Sigmoid colon (tissue), 7 donors: ENCODE measurements around the gene URGCP. TPM values are rescaled to one million over a fixed set of nuclear protein-coding genes. Genes with fewer than 3 reads are reported as not detected.

Source experiments
- DNase-seq: peaks from one replicate; pipeline ENCODE4 v3.0.0-alpha.2; 2019
- H3K27ac ChIP-seq, 4 donors: fragments of 200-600 bp; sonication (generic); one replicate each; pipeline ENCODE4 v1.5.1; 2016 to 2019; ENCODE audit warnings: mild to moderate bottlenecking in 1 of 4
- H3K27me3 ChIP-seq, 3 donors: fragments of 200-600 bp; sonication (generic); one replicate each; pipeline ENCODE4 v1.5.1; 2019; ENCODE audit warnings: mild to moderate bottlenecking in 1 of 3
- H3K36me3 ChIP-seq, 4 donors: fragments of 200-600 bp; sonication (generic); one replicate each; pipeline ENCODE4 v1.5.1; 2016 to 2019
- H3K4me1 ChIP-seq, 4 donors: fragments of 200-600 bp; sonication (generic); one replicate each; pipeline ENCODE4 v1.5.1; 2017 to 2019
- H3K4me3 ChIP-seq, 4 donors: fragments of 200-600 bp; sonication (generic); one replicate each; pipeline ENCODE4 v1.5.1; 2017 to 2019; ENCODE audit warnings: mild to moderate bottlenecking in 2 of 4, moderate library complexity in 1 of 4
- H3K9me3 ChIP-seq, 4 donors: fragments of 200-600 bp in 3 of 4; sonication (generic) in 3 of 4; one replicate each; pipeline versions ENCODE4 v1.5.1 to v1.6.1; 2013 to 2019
- CTCF ChIP-seq, 4 experiments: fragments of 450-650 bp in 3 of 4; fragments of 200-600 bp in 1 of 4; IDR thresholded peaks; one replicate each; pipeline ENCODE4 v1.5.1; 2016 to 2019; ENCODE audit warnings: antibody characterized with exemption in 4 of 4, mild to moderate bottlenecking in 3 of 4, moderate library complexity in 2 of 4
- EP300 ChIP-seq, 4 donors: sonication (generic); formaldehyde crosslinking; IDR thresholded peaks; one replicate each; pipeline ENCODE4 v1.6.1; 2017; ENCODE audit warnings: antibody characterized with exemption in 4 of 4
- POLR2A ChIP-seq, 2 donors: fragments of 450-650 bp; IDR thresholded peaks; one replicate each; pipeline ENCODE4 v1.6.1; 2016; ENCODE audit warnings: antibody characterized with exemption in 2 of 2, mild to moderate bottlenecking in 2 of 2, moderate library complexity in 2 of 2
- POLR2AphosphoS5 ChIP-seq, 4 donors: sonication (generic); formaldehyde crosslinking; IDR thresholded peaks; one replicate each; pipeline ENCODE4 v1.6.1; 2017; ENCODE audit warnings: antibody characterized with exemption in 4 of 4
- WGBS, 2 donors: extraction: QIAGEN DNeasy Blood & Tissue Kit; methylation state at CpG; one replicate each; pipeline ENCODE4 v1.1.7; 2013; 5-methylcytosine and 5-hydroxymethylcytosine counted together
- intact Hi-C: fragments of 100-400 bp; cut with DNase I; formaldehyde crosslinking; loops from one replicate; pipeline ENCODE4 v1.15.1; 2023
- polyA plus RNA-seq, 3 donors: library from polyadenylated mRNA; stranded (reverse); fragments of 200-250 nt; gene quantifications; one replicate each; pipeline ENCODE4 v1.2.3, GENCODE V29; 2013
- total RNA-seq, 4 donors: library from RNA; depleted of rRNA; stranded (reverse); fragments of >200 nt; gene quantifications; one replicate each; pipeline ENCODE4 v1.1.0, GENCODE V29; 2016
- donor health status: healthy with polysubstance abuse.
- donor health status: Bipolar disorder and iron deficiency.
- donor health status: healthy.

URGCP gene
- total and polyA plus RNA-seq, 7 donors: 18.0 to 32.7 (median 21.5) TPM

GRCh38 chr7:43868181-43868580 is 38.2 kb downstream of the URGCP start:
- Histone ChIP-seq H3K27me3 (no peaks in the 10 kb centered on the region), H3K4me3 (peak overlapping the region in 3 of 4 donors; percentile 83 to 99 (median 97)), H3K27ac (peak overlapping the region; percentile 87 to 94 (median 92)), H3K36me3 (peaks cover 0 to 21% (median 7%) of the 10 kb centered on the region in 4 donors), H3K9me3 (no peaks in the 10 kb centered on the region), H3K4me1 (peaks cover 0 to 31% (median 23%) of the 10 kb centered on the region in 4 donors)
- intact Hi-C loops: no loop called here
- WGBS, 2 donors: 35 to 63% methylated on average over 7 of the region's 7 CpGs
- TF ChIP-seq POLR2A (IDR thresholded peaks at IDR 0.05) (no peak), CTCF (IDR thresholded peaks at IDR 0.05) (no peak), EP300 (IDR thresholded peaks at IDR 0.05) (no peak), POLR2AphosphoS5 (IDR thresholded peaks at IDR 0.05) (no peak)
- no peak for DNase-seq

GRCh38 chr7:43865277-43865676 is 41.1 kb downstream of the URGCP start:
- WGBS, 2 donors: 95 to 97% methylated on average over 3 of the region's 3 CpGs
- no peak for TF ChIP-seq CTCF (IDR thresholded peaks at IDR 0.05)
- no peak for TF ChIP-seq POLR2AphosphoS5 (IDR thresholded peaks at IDR 0.05)
- TF ChIP-seq EP300 (IDR thresholded peaks at IDR 0.05): no peak
- no peak for TF ChIP-seq POLR2A (IDR thresholded peaks at IDR 0.05)
- Histone ChIP-seq H3K36me3 (peaks cover 0 to 21% (median 7%) of the 10 kb centered on the region in 4 donors), H3K9me3 (no peaks in the 10 kb centered on the region), H3K27ac (no peak overlapping the region), H3K4me1 (peaks cover 0 to 18% (median 15%) of the 10 kb centered on the region in 4 donors), H3K4me3 (no peak overlapping the region), H3K27me3 (no peaks in the 10 kb centered on the region)
- intact Hi-C loops: no loop called here
- DNase-seq: no peak

- TF ChIP-seq POLR2AphosphoS5 (IDR thresholded peaks at IDR 0.05): no peak
- no peak for TF ChIP-seq CTCF (IDR thresholded peaks at IDR 0.05)
- TF ChIP-seq EP300 (IDR thresholded peaks at IDR 0.05): no peak
- TF ChIP-seq POLR2A (IDR thresholded peaks at IDR 0.05): no peak
- DNase-seq: no peak
- H3K36me3 ChIP-seq: peaks cover 0 to 21% (median 7%) of the 10 kb centered on the region in 4 donors
- no peaks in the 10 kb centered on the region for H3K27me3 ChIP-seq
- WGBS, 2 donors: 94 to 98% methylated on average over 8 of the region's 8 CpGs
- intact Hi-C loops: no loop called here
- H3K27ac ChIP-seq: no peak overlapping the region
- no peak overlapping the region for H3K4me3 ChIP-seq
- H3K9me3 ChIP-seq: no peaks in the 10 kb centered on the region
- peaks cover 0 to 11% (median 9%) of the 10 kb centered on the region in 4 donors for H3K4me1 ChIP-seq
These were observed 42.3 kb downstream of the URGCP start for GRCh38 chr7:43864126-43864525.

- Histone ChIP-seq H3K36me3 (no peaks in the 10 kb centered on the region), H3K9me3 (no peaks in the 10 kb centered on the region), H3K27me3 (no peaks in the 10 kb centered on the region), H3K4me3 (no peak overlapping the region), H3K27ac (no peak overlapping the region), H3K4me1 (no peaks in the 10 kb centered on the region)
- 79 to 87% methylated on average over 1 of the region's 1 CpG for WGBS, 2 donors
- intact Hi-C loops: no loop called here
- no peak for DNase-seq
- TF ChIP-seq POLR2A (IDR thresholded peaks at IDR 0.05) (no peak), CTCF (IDR thresholded peaks at IDR 0.05) (no peak), POLR2AphosphoS5 (IDR thresholded peaks at IDR 0.05) (no peak), EP300 (IDR thresholded peaks at IDR 0.05) (no peak)
These were observed 49.4 kb downstream of the URGCP start for GRCh38 chr7:43856996-43857395.

- DNase-seq: no peak
- Histone ChIP-seq H3K36me3 (no peaks in the 10 kb centered on the region), H3K4me3 (no peak overlapping the region), H3K4me1 (no peaks in the 10 kb centered on the region), H3K9me3 (no peaks in the 10 kb centered on the region), H3K27me3 (no peaks in the 10 kb centered on the region), H3K27ac (no peak overlapping the region)
- intact Hi-C loops: no loop called here
- 93 to 96% methylated on average over 4 of the region's 4 CpGs for WGBS, 2 donors
- TF ChIP-seq POLR2A (IDR thresholded peaks at IDR 0.05) (no peak), CTCF (IDR thresholded peaks at IDR 0.05) (no peak), POLR2AphosphoS5 (IDR thresholded peaks at IDR 0.05) (no peak), EP300 (IDR thresholded peaks at IDR 0.05) (no peak)
These were observed 50.1 kb downstream of the URGCP start for GRCh38 chr7:43856316-43856715.
